HL-60/S4 treated with retinoic acid at 250 ng/mL for 4 days and 3 days (cell line): ENCODE data around the gene DPP7.

Source experiments
- in situ Hi-C: fragments of 300-500 bp; cut with MboI; formaldehyde crosslinking; loops from 2 replicates; pipeline ENCODE4 v1.7.0; 2022; ENCODE audit warnings: low sequenced_read_pairs

The DPP7 gene

GRCh38 chr9:137095664-137096517 is 18.6 kb downstream of the DPP7 start:
- in situ Hi-C loops = no loop called here

GRCh38 chr9:137089232-137089947 is 25.1 kb downstream of the DPP7 start:
- in situ Hi-C loops = no loop called here

GRCh38 chr9:137088121-137088520 is 26.4 kb downstream of the DPP7 start:
- in situ Hi-C loops = no loop called here

- in situ Hi-C loops = no loop called here
Observed at GRCh38 chr9:137087409-137087925, 27.1 kb downstream of the DPP7 start.

GRCh38 chr9:137086531-137087408 is 27.8 kb downstream of the DPP7 start, which contains the start of gene MAN1B1:
MAN1B1 (plus strand) TSS chr9:137086985; CDS start chr9:137087000, 15 bp downstream.
- in situ Hi-C loops = no loop called here

- in situ Hi-C loops = no loop called here
Observed at GRCh38 chr9:137085920-137086530, 28.5 kb downstream of the DPP7 start.

- in situ Hi-C loops = no loop called here
Observed at GRCh38 chr9:137084526-137084925, 30.0 kb downstream of the DPP7 start.

GRCh38 chr9:137083394-137084004 is 31.0 kb downstream of the DPP7 start:
- in situ Hi-C loops = no loop called here

- in situ Hi-C loops = no loop called here
Observed at GRCh38 chr9:137082925-137083290, 31.6 kb downstream of the DPP7 start.

GRCh38 chr9:137082222-137082924 is 32.2 kb downstream of the DPP7 start:
- in situ Hi-C loops = no loop called here

GRCh38 chr9:137080260-137081122 is 34.0 kb downstream of the DPP7 start:
- in situ Hi-C loops = no loop called here

GRCh38 chr9:137079401-137079787 is 35.1 kb downstream of the DPP7 start:
- in situ Hi-C loops = no loop called here

- in situ Hi-C loops = no loop called here
Observed at GRCh38 chr9:137078701-137079400, 35.7 kb downstream of the DPP7 start.

- in situ Hi-C loops = no loop called here
Observed at GRCh38 chr9:137077758-137078693, 36.5 kb downstream of the DPP7 start.

GRCh38 chr9:137077010-137077747 is 37.4 kb downstream of the DPP7 start, which contains the start of gene UAP1L1:
UAP1L1 (plus strand) TSS chr9:137077517; CDS start chr9:137077533, 16 bp downstream.
- in situ Hi-C loops = no loop called here

GRCh38 chr9:137076636-137077009 is 37.9 kb downstream of the DPP7 start:
- in situ Hi-C loops = no loop called here
